Measurements from ENCODE around the gene KIF14.

DNA sequence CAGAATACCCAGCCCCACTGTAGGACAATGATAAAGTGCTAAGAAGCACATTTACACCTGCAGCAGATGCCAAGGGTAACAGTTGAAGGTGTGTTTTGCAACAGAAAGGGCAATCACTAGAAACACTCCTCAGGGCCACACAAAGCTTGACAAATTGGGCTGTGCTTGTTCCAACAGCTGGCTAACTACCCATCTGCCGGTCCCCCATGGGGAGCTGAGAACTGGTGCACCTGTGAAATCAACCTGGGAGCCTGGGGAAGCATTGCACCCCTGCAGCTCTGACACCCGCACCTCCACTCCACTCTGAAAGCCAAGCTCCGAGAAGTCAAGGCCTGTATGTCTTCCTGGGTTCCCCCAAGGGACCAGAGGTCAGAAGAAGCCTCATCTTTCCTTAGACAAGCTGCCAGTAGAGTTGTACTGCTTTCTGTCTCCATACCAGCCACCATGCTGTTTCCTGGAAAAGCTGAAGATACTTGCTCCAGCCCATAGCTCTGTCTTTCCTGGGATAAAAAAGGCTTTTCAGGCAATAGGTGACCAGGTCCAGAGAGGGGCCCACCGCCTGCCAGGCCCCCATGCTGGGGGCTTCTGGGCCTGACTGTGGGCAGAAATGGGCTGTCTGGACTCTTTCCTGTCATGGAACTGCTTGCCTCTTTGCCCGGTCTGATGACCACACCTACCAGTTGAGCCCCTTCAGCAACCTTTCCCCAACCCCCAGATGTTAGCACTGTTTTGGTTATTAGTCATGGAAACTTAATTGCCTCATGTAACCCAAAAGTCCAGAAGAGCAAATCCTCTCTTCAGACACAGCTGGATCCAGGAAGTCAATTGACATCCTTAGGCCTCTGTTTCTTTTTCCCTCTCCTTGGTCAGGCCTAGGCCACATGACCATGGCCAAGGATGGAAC is 93.6 kb downstream of the KIF14 start:
- TF ChIP-seq, protein P1, sequence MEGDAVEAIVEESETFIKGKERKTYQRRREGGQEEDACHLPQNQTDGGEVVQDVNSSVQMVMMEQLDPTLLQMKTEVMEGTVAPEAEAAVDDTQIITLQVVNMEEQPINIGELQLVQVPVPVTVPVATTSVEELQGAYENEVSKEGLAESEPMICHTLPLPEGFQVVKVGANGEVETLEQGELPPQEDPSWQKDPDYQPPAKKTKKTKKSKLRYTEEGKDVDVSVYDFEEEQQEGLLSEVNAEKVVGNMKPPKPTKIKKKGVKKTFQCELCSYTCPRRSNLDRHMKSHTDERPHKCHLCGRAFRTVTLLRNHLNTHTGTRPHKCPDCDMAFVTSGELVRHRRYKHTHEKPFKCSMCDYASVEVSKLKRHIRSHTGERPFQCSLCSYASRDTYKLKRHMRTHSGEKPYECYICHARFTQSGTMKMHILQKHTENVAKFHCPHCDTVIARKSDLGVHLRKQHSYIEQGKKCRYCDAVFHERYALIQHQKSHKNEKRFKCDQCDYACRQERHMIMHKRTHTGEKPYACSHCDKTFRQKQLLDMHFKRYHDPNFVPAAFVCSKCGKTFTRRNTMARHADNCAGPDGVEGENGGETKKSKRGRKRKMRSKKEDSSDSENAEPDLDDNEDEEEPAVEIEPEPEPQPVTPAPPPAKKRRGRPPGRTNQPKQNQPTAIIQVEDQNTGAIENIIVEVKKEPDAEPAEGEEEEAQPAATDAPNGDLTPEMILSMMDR (IDR thresholded peaks at IDR 0.05 in 4 of 5, conservative IDR thresholded peaks at IDR 0.05 in 1 of 5): no peak
- TF ChIP-seq POLR2A (IDR thresholded peaks at IDR 0.05): no peak
